HG03139 (cell line): ENCODE results near the gene CAPZB.

Source experiments
- ATAC-seq: cut with Tn5 transposase; IDR thresholded peaks from one replicate; pipeline ENCODE4 v1.9.1; 2021; ENCODE audit not compliant: unreplicated experiment

CAPZB gene

GRCh38 chr1:19449454-19450228 lies 35.7 kb downstream of the CAPZB start:
- no peak for ATAC-seq

GRCh38 chr1:19448491-19449439 lies 36.6 kb downstream of the CAPZB start:
- ATAC-seq = no peak

DNA sequence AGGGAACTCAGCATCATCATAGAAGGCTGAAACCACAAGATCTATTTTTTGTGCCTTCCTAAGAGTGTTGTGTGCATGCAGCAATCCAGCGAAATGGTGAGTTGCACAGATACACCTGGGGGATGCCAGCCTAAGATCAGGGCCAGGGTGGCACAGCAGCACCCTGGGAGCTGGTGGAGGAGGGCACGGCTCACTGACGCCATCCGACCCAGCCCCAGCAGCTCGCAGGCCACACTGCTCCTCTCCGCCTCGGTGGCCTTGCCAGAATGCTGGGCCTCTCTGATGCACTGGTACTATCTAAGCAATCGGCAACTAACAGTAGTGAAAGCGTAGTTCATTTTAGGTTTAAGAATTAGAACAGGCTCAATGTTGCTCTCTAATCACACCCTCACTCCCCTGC lies 37.8 kb downstream of the CAPZB start:
- ATAC-seq = no peak

GRCh38 chr1:19445417-19446342 lies 39.7 kb downstream of the CAPZB start:
- no peak for ATAC-seq

GRCh38 chr1:19444296-19445021 lies 40.9 kb downstream of the CAPZB start:
- ATAC-seq = no peak

DNA sequence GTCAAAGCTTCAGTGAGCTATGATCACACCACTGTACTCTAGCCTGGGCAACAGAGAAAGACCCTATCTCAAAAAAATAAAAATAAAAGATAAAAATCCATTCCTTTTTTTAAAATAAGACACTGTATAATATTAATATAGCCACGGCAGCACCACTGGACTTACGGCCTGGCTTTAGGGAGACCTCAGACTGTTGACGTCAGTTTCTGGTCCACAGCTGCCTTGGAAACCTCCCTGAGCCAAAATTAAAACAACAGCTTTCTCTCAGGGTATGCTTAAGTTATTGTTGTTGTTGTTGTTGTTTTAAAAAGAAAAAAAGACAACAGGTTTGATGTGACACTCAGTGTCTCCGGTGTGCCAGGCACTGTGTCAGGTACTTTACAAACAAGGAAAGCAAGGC lies 42.0 kb downstream of the CAPZB start:
- no peak for ATAC-seq

DNA sequence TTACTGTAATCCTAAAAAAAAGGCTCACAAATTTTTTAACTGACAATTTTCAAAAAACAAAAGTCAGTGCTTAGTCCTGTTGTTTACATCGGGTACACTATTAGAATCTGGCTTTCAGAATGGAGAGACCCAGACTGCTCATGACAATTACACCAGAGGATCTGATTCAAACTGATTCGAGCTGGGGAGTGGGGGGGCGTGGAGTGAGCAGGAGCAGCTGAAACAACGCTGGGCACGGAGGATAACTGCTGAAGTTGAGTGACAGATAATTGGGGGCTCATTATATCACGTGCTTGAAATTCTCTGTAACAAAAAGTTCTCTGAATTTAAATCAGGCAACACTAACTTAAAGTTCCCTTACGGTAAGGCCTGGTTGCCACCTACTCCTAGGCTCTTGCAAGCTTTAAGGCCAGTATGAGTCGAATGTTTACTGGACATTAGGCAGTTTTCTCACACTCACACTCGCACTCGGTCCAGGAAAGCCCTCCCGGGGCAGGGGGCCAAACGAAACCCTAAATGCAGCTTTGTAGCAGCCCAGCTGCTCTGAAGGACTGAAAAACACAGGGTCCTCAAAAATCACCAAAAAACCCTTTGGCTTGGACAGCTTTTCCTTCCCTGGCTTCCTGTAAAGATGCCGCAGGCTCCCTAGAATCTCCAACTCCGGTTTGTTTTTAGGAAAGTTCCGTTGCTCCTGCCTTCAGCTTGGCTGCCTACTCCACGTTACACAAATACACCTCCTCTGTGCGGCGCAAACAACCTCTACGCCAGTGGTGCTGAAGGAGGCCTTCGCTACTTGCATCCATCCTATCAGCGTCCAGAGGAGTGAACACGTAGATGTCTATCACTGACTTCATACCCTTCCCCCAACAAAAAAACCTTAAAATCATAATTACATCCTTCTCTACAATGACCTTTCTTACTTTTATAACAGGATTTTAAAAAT lies 42.9 kb downstream of the CAPZB start:
- ATAC-seq = no peak

DNA sequence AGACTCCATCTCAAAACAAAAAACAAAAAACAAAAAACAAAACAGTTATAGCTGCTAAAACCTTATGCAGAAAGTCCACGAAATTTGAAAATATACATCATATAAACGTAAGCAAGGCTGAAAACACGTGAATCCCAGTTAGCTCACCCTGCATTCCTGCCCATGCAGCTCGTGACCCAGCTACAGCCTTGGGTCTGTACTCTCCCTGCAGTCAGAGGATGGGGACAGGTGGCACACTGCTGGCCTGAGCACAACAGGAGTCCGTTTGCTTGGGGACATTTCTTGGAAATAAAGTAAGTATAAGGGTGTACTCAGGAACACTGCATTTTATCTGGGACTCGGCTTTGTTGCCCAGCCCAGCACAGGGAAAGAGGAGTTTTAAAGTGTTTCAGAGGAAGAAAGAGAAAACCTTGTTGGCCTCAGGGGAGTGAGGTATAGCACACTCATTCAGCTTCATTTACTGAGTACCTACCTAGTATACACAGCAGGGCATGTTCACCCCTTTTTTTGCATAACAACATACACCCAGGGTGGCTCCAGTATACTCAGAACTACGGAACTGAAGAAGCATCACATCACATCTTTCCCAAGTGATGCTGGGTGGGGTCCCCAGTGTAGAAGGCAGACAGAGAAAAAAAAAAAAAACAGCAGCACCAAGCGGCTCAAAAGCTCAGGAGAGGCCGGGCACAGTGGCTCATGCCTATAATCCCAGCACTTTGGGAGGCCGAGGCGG lies 44.1 kb downstream of the CAPZB start:
- ATAC-seq = no peak

- no peak for ATAC-seq
These were observed 45.7 kb downstream of the CAPZB start for GRCh38 chr1:19439464-19440171.

DNA sequence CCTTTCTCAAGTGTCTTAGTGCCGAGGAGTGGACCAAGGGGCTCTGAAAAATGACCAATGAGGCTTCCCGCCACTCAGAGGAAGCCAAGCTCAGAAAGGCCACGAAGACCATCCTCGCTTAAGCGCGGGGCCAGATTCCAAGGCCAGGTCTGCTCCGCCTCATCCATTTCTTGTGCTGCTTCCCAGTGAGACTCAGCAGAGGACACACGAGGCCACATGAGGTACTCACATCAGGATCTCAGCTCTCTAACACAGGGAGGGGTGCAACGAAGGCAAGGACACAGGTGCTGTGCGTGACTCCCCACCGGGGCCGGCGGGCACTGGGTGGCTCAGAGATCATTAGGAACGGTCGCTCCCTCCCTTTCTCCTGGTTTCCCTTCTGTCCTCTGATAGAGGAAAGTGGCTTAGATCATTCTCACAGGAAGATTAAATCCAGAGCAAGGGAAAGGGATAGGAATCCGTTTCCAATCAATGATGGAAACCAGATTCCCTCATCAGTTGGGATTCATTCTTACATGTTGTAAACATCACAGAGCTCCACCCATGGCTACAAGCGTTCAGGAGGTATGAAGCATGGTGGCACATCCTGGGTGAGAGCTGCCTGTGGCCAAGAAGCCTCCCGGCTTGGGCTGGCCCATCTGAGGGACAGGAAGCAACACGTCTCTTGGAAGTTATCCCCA lies 46.7 kb downstream of the CAPZB start:
- ATAC-seq = no peak

DNA sequence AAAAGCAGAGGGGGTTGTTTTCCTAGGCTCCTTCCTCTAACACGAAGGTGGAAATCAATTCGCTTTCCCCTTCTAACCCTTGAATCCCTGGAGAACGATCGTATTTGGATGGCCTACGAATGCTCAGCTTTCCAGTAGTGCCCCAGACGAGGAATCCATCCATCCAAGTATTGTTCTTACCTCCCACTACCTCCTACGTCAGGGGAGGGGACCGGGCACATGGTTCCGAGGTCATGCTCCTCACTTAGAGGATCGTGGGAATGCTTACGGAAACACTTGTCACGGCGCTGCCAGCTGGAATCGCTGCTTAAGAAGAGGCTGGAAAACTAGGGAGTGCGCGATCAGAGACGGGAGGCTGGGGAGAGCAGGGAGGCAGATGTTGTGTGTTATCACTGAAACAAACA lies 47.4 kb downstream of the CAPZB start:
- ATAC-seq = no peak

- no peak for ATAC-seq
These were observed 48.4 kb downstream of the CAPZB start for GRCh38 chr1:19436716-19437476.

DNA sequence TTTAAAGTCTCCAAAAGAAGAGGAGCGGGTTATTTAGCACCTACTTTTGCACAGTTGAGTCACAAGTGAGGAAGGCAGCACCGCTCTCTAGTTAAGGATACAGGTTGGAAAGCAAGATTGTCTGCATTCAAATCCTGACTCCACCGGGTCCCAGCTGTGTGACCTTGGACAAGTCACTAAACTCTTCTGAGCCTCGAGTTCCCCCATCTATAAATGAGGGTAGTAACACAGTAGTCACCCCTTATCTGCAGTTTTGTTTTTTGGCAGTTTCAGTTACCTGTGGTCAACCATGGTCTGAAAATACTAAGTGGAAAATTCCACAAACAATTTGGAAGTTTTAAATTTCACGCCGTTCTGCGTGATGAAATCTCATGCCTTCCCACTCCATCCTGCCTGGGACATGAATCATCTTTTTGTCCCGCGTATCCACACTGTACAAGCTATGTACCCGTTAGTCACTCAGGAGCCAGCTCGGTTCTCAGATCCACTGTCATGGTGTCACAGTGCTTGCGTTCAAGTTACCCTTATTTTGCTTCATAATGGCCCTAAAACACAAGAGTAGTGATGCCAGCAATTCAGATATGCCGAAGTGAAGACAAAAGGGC lies 49.4 kb downstream of the CAPZB start:
- no peak for ATAC-seq

GRCh38 chr1:19435181-19435580 lies 50.2 kb downstream of the CAPZB start:
- ATAC-seq = no peak

- no peak for ATAC-seq
These were observed 51.7 kb downstream of the CAPZB start for GRCh38 chr1:19433719-19433998.

DNA sequence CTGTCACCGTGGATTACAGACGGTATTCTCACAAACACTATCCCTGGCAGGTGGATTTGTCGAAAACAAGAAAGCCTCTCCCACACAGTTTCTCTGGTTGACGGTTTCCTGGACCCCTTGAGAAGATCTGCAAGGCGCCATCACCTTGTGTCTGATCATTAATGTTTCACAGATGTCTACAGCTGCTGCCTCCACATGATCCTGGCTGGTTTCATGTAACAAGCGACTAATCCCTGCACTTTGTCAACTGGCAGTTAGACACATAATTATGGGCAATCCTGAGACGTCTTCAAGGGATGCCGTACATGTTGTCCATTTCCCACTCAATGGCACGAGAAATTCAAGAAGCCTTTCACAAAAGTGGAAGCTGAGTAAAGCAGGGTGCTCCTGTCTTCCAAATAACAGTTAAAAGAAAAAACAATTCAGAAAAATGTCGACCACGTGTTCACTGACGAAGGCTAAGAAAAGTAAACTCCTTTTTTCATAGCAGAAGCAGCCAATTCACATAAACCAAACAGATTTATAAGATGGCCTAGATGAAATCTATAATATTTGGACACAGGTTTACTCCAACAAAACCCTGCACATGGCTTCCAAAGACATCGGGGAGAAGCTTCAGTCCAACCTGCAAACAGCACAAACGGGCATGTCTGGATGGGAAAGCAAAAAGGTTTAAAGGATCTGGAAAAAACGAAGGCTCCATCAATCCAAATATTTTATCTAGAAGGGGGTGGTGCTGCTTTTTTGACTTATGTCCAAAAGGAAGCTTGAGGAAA lies 52.2 kb downstream of the CAPZB start:
- no peak for ATAC-seq
